Loucy (cell line): ENCODE data around the gene SLC5A1.
"Not testable (repeated sequence)": the region's sequence is repeated elsewhere in the genome, so short reads cannot be mapped to it uniquely, and the experiment has no call there.

Source experiments
- H2AFZ ChIP-seq: fragments of 200-600 bp; sonication (generic); 2 replicates; pipeline ENCODE4 v1.6.0; 2016; ENCODE audit warnings: antibody characterized with exemption, mild to moderate bottlenecking, low read length, moderate library complexity
- H3F3A ChIP-seq: fragments of 200-600 bp; 2 replicates; pipeline ENCODE4 v1.6.0; 2016; ENCODE audit warnings: antibody characterized with exemption, low read depth, mild to moderate bottlenecking
- H3K27me3 ChIP-seq: fragments of 200-600 bp; sonication (generic); 2 replicates; pipeline ENCODE4 v1.6.1; 2014; ENCODE audit warnings: low read length, mild to moderate bottlenecking; ENCODE audit not compliant: insufficient read depth, poor library complexity, severe bottlenecking
- H3K36me3 ChIP-seq: fragments of 200-600 bp; sonication (generic); 2 replicates; pipeline ENCODE4 v1.6.1; 2016; ENCODE audit warnings: low read length; ENCODE audit not compliant: insufficient read depth
- H3K4me1 ChIP-seq: fragments of 200-600 bp; sonication (generic); 2 replicates; pipeline ENCODE4 v1.5.1; 2014; ENCODE audit warnings: low read length, mild to moderate bottlenecking; ENCODE audit not compliant: insufficient read depth, poor library complexity, severe bottlenecking
- H3K4me2 ChIP-seq: fragments of 200-600 bp; sonication (generic); 2 replicates; pipeline ENCODE4 v1.6.0; 2014; ENCODE audit warnings: antibody characterized with exemption, low read length, low read depth, mild to moderate bottlenecking; ENCODE audit not compliant: poor library complexity, severe bottlenecking
- H3K4me3 ChIP-seq: fragments of 200-600 bp; sonication (generic); 2 replicates; pipeline ENCODE4 v1.5.1; 2014; ENCODE audit warnings: low read length, mild to moderate bottlenecking, mixed read lengths; ENCODE audit not compliant: poor library complexity, severe bottlenecking
- H3K79me2 ChIP-seq: fragments of 200-600 bp; sonication (generic); 2 replicates; pipeline ENCODE4 v1.6.1; 2014; ENCODE audit warnings: low read length; ENCODE audit not compliant: insufficient read depth
- H3K9ac ChIP-seq: fragments of 200-600 bp; sonication (generic); 2 replicates; pipeline ENCODE4 v1.6.0; 2014; ENCODE audit warnings: mild to moderate bottlenecking, low read depth, low read length, moderate library complexity; ENCODE audit not compliant: poor library complexity, severe bottlenecking
- H3K9me2 ChIP-seq: fragments of 200-600 bp; sonication (generic); replicated peaks from 2 replicates; pipeline ENCODE4 v1.6.1; 2016; ENCODE audit warnings: low read depth, low read length, mixed read lengths
- H3K9me3 ChIP-seq: fragments of 200-600 bp; sonication (generic); 2 replicates; pipeline ENCODE4 v1.6.1; 2014; ENCODE audit warnings: mild to moderate bottlenecking, antibody characterized with exemption, low read length, low read depth; ENCODE audit not compliant: insufficient read depth
- H4K20me1 ChIP-seq: fragments of 200-600 bp; sonication (generic); 2 replicates; pipeline ENCODE4 v1.6.0; 2014; ENCODE audit warnings: antibody characterized with exemption, low read length, mild to moderate bottlenecking; ENCODE audit not compliant: insufficient read depth, poor library complexity, severe bottlenecking

The SLC5A1 gene

GRCh38 chr22:32148372-32148771 lies 105.3 kb downstream of the SLC5A1 start:
- H3K4me1 ChIP-seq, H3K79me2 ChIP-seq, H2AFZ ChIP-seq, H4K20me1 ChIP-seq, H3K4me2 ChIP-seq, H3K9me2 ChIP-seq, H3F3A ChIP-seq, H3K9ac ChIP-seq, H3K4me3 ChIP-seq, H3K9me3 ChIP-seq, H3K27me3 ChIP-seq, H3K36me3 ChIP-seq: not testable (repeated sequence)

GRCh38 chr22:32150647-32151046 lies 107.6 kb downstream of the SLC5A1 start:
- H3K36me3 ChIP-seq, H3K9ac ChIP-seq: not testable (repeated sequence)

DNA sequence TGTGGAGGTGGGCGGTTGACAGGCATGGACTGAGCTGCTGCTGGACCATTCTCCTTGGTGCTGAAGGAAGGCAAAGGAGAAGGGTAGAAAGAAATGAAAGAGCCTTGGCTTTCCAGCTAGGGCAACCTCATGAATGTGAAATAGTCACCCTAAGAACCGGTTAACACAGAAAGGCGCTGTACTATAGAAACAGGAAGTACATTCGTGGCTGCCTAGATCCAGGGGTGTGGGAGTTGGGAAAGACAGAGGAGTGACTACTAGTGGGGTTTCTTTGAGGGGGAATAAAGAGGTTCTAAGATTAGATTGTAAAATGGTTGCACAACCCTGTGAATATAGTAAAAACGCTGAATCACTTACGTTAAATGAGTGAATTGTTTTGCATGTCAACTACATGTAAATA lies 108.6 kb downstream of the SLC5A1 start:
- H4K20me1 ChIP-seq, H3K9me3 ChIP-seq, H3K4me3 ChIP-seq, H3K9ac ChIP-seq, H3F3A ChIP-seq, H3K79me2 ChIP-seq, H3K27me3 ChIP-seq, H3K4me2 ChIP-seq, H3K9me2 ChIP-seq, H2AFZ ChIP-seq, H3K4me1 ChIP-seq, H3K36me3 ChIP-seq: not testable (repeated sequence)

More at GRCh38 chr22:32150647-32151046, 107.6 kb downstream of the SLC5A1 start:
- H3K4me3 ChIP-seq, H4K20me1 ChIP-seq, H2AFZ ChIP-seq, H3K9me3 ChIP-seq, H3K9me2 ChIP-seq, H3K4me1 ChIP-seq, H3K4me2 ChIP-seq, H3K27me3 ChIP-seq, H3K79me2 ChIP-seq, H3F3A ChIP-seq: not testable (repeated sequence)

GRCh38 chr22:32154727-32155126 lies 111.7 kb downstream of the SLC5A1 start:
- not testable (repeated sequence) for H3K4me1 ChIP-seq, H4K20me1 ChIP-seq, H3K4me2 ChIP-seq, H3K79me2 ChIP-seq, H2AFZ ChIP-seq, H3K9me3 ChIP-seq, H3K9me2 ChIP-seq, H3K36me3 ChIP-seq, H3K27me3 ChIP-seq, H3K4me3 ChIP-seq, H3K9ac ChIP-seq, H3F3A ChIP-seq

GRCh38 chr22:32157632-32158031 lies 114.6 kb downstream of the SLC5A1 start:
- not testable (repeated sequence) for H3K4me3 ChIP-seq, H3K9me2 ChIP-seq, H2AFZ ChIP-seq, H4K20me1 ChIP-seq, H3K9me3 ChIP-seq, H3K4me1 ChIP-seq, H3K4me2 ChIP-seq, H3K79me2 ChIP-seq, H3F3A ChIP-seq, H3K27me3 ChIP-seq, H3K9ac ChIP-seq, H3K36me3 ChIP-seq
